ENCODE results near the gene FLT3LG. TPM values are rescaled to one million over a fixed set of nuclear protein-coding genes. Genes with fewer than 3 reads are reported as not detected.
"Not testable (repeated sequence)": the region's sequence is repeated elsewhere in the genome, so short reads cannot be mapped to it uniquely, and the experiment has no call there.

The FLT3LG gene
- total RNA-seq, 6 experiments from 2014 or later = 0.80 to 4.4 (median 2.3) TPM

- Histone ChIP-seq H3K4me3 (no peak overlapping the region), H3K4me1 (peaks cover 0 to 5% (median 0%) of the 10 kb centered on the region in 4 donors), H3K9me3 (no peaks in the 10 kb centered on the region), H3K36me3 (no peaks in the 10 kb centered on the region), H3K27me3 (no peaks in the 10 kb centered on the region), H3K27ac (no peak overlapping the region)
- intact Hi-C loops (cut with DNase I) = no loop called here
- TF ChIP-seq CTCF (IDR thresholded peaks at IDR 0.05) (peak in 2 of 4 donors; percentile 8 to 15), POLR2A (IDR thresholded peaks at IDR 0.05) (no peak)
- peak; percentile 3 to 48 (median 22) for ATAC-seq
- no peak for DNase-seq
- WGBS (ENCODE audit: insufficient coverage, low coverage, low lambda C conversion rate, missing lambda C conversion rate) = 85% methylated on average over 6 of the region's 25 CpGs
These were observed 4.0 kb upstream of the FLT3LG start for GRCh38 chr19:49469828-49470614.

GRCh38 chr19:49470615-49470978 lies 3.4 kb upstream of the FLT3LG start:
- DNase-seq (no peak), ATAC-seq (no peak)
- Histone ChIP-seq H3K36me3 (no peaks in the 10 kb centered on the region), H3K4me1 (peaks cover 0 to 5% (median 0%) of the 10 kb centered on the region in 4 donors), H3K4me3 (no peak overlapping the region), H3K9me3 (no peaks in the 10 kb centered on the region), H3K27me3 (no peaks in the 10 kb centered on the region), H3K27ac (no peak overlapping the region)
- intact Hi-C loops (cut with DNase I) = no loop called here
- TF ChIP-seq POLR2A (IDR thresholded peaks at IDR 0.05) (no peak), CTCF (IDR thresholded peaks at IDR 0.05) (no peak)
- 48% methylated on average over 5 of the region's 8 CpGs for WGBS (ENCODE audit: insufficient coverage, low coverage, low lambda C conversion rate, missing lambda C conversion rate)

GRCh38 chr19:49472936-49473335 lies 1.1 kb upstream of the FLT3LG start:
- intact Hi-C loops (cut with DNase I) = no loop called here
- TF ChIP-seq POLR2A (IDR thresholded peaks at IDR 0.05) = no peak
- no peak for TF ChIP-seq CTCF (IDR thresholded peaks at IDR 0.05)
- Histone ChIP-seq H3K27ac (no peak overlapping the region), H3K36me3 (no peaks in the 10 kb centered on the region), H3K27me3 (no peaks in the 10 kb centered on the region), H3K4me3 (no peak overlapping the region), H3K9me3 (no peaks in the 10 kb centered on the region), H3K4me1 (peaks cover 0 to 5% (median 0%) of the 10 kb centered on the region in 4 donors)
- no peak for ATAC-seq
- 67% methylated on average over 4 of the region's 9 CpGs for WGBS (ENCODE audit: insufficient coverage, low coverage, low lambda C conversion rate, missing lambda C conversion rate)
- DNase-seq = no peak

- peak overlapping the region; percentile 71 to 76 (median 72) for H3K4me3 ChIP-seq
- DNase-seq; ATAC-seq; H3K36me3 ChIP-seq; intact Hi-C loops (cut with DNase I); H3K4me1 ChIP-seq; H3K27me3 ChIP-seq; H3K9me3 ChIP-seq: not testable (repeated sequence)
- peak overlapping the region; percentile 62 to 67 (median 62) for H3K27ac ChIP-seq
- WGBS (ENCODE audit: insufficient coverage, low coverage, low lambda C conversion rate, missing lambda C conversion rate) = 66% methylated on average over 7 of the region's 9 CpGs
These were observed 531 bp upstream of the FLT3LG start for GRCh38 chr19:49473501-49473867.

GRCh38 chr19:49474542-49474924 lies 518 bp downstream of the FLT3LG start:
- Histone ChIP-seq H3K9me3 (no peaks in the 10 kb centered on the region), H3K36me3 (no peaks in the 10 kb centered on the region), H3K4me1 (peaks cover 0 to 5% (median 0%) of the 10 kb centered on the region in 4 donors), H3K27me3 (no peaks in the 10 kb centered on the region), H3K4me3 (peak overlapping the region; percentile 71 to 76 (median 72)), H3K27ac (peak overlapping the region; percentile 62 to 67 (median 62))
- 10% methylated on average over 11 of the region's 11 CpGs for WGBS (ENCODE audit: insufficient coverage, low coverage, low lambda C conversion rate, missing lambda C conversion rate)
- ATAC-seq (no peak), DNase-seq (no peak)
- TF ChIP-seq CTCF (IDR thresholded peaks at IDR 0.05) (no peak), POLR2A (IDR thresholded peaks at IDR 0.05) (no peak)
- intact Hi-C loops (cut with DNase I) = no loop called here
